ENCODE data around the gene RAVER2. TPM values are rescaled to one million over a fixed set of nuclear protein-coding genes. Genes with fewer than 3 reads are reported as not detected.

The RAVER2 gene
- total RNA-seq, 1 experiment from 2014 or later = 12.4 TPM

GRCh38 chr1:64721135-64721534 lies 23.7 kb upstream of the RAVER2 start:
- no peaks in the 10 kb centered on the region for H3F3A ChIP-seq (ENCODE audit: insufficient read depth, low read depth)
- intact Hi-C loops (cut with micrococcal nuclease; ENCODE audit: unreplicated experiment) = no loop called here
- DNase-seq = no peak
- H3K36me3 ChIP-seq (ENCODE audit: low read depth) = no peaks in the 10 kb centered on the region
- no peaks in the 10 kb centered on the region for H3K9me2 ChIP-seq (ENCODE audit: insufficient read depth)
- no peaks in the 10 kb centered on the region for H4K20me1 ChIP-seq (ENCODE audit: insufficient read depth)
- H3K4me2 ChIP-seq = no peak overlapping the region
- no peak overlapping the region for H2AFZ ChIP-seq
- no TSS peak for BruUV-seq (replicated peaks)
- no peak overlapping the region for H3K4me3 ChIP-seq
- H3K9me3 ChIP-seq (ENCODE audit: insufficient read depth, low read depth) = no peaks in the 10 kb centered on the region
- no peaks in the 10 kb centered on the region for H3K79me2 ChIP-seq (ENCODE audit: low read depth)
- no peaks in the 10 kb centered on the region for H3K27me3 ChIP-seq (ENCODE audit: insufficient read depth, low read depth)
- H3K4me1 ChIP-seq (replicated peaks; ENCODE audit: insufficient read depth) = no peaks in the 10 kb centered on the region
- CTCF ChIA-PET = interaction anchor here (0.6 kb wide), 2 partner anchors 13 to 47 kb away, joined by 5 read pairs; no protein-coding TSS in a partner anchor
- TF ChIP-seq CTCF (conservative IDR thresholded peaks at IDR 0.05) (no peak), EZH2 (IDR thresholded peaks at IDR 0.05; ENCODE audit: low read depth) (no peak)
- POLR2A ChIA-PET (ENCODE audit: unreplicated experiment) = no interaction called here
- no peak overlapping the region for H3K27ac ChIP-seq

GRCh38 chr1:64721576-64722145 lies 23.2 kb upstream of the RAVER2 start:
- H3K9me2 ChIP-seq (ENCODE audit: insufficient read depth) = no peaks in the 10 kb centered on the region
- no peak overlapping the region for H3K4me3 ChIP-seq
- no peak overlapping the region for H3K27ac ChIP-seq
- no peaks in the 10 kb centered on the region for H3K9me3 ChIP-seq (ENCODE audit: insufficient read depth, low read depth)
- H4K20me1 ChIP-seq (ENCODE audit: insufficient read depth) = no peaks in the 10 kb centered on the region
- no peak overlapping the region for H2AFZ ChIP-seq
- no TSS peak for BruUV-seq (replicated peaks)
- H3F3A ChIP-seq (ENCODE audit: insufficient read depth, low read depth) = no peaks in the 10 kb centered on the region
- TF ChIP-seq EZH2 (IDR thresholded peaks at IDR 0.05; ENCODE audit: low read depth) (no peak), CTCF (conservative IDR thresholded peaks at IDR 0.05) (no peak)
- no peaks in the 10 kb centered on the region for H3K27me3 ChIP-seq (ENCODE audit: insufficient read depth, low read depth)
- ChIA-PET POLR2A (ENCODE audit: unreplicated experiment) (no interaction called here), CTCF (interaction anchor here (0.6 kb wide), 2 partner anchors 14 to 48 kb away, joined by 5 read pairs; no protein-coding TSS in a partner anchor)
- intact Hi-C loops (cut with micrococcal nuclease; ENCODE audit: unreplicated experiment) = no loop called here
- H3K4me1 ChIP-seq (replicated peaks; ENCODE audit: insufficient read depth) = no peaks in the 10 kb centered on the region
- no peak overlapping the region for H3K4me2 ChIP-seq
- H3K36me3 ChIP-seq (ENCODE audit: low read depth) = no peaks in the 10 kb centered on the region
- DNase-seq = no peak
- no peaks in the 10 kb centered on the region for H3K79me2 ChIP-seq (ENCODE audit: low read depth)

GRCh38 chr1:64727861-64728260 lies 17.0 kb upstream of the RAVER2 start:
- intact Hi-C loops (cut with micrococcal nuclease; ENCODE audit: unreplicated experiment) = no loop called here
- H3K4me1 ChIP-seq (replicated peaks; ENCODE audit: insufficient read depth) = no peaks in the 10 kb centered on the region
- BruUV-seq (replicated peaks) = no TSS peak
- no peak overlapping the region for H3K4me3 ChIP-seq
- no peaks in the 10 kb centered on the region for H3K79me2 ChIP-seq (ENCODE audit: low read depth)
- DNase-seq = no peak
- H3K27ac ChIP-seq = no peak overlapping the region
- H3K27me3 ChIP-seq (ENCODE audit: insufficient read depth, low read depth) = no peaks in the 10 kb centered on the region
- H3K4me2 ChIP-seq = no peak overlapping the region
- no peaks in the 10 kb centered on the region for H3K9me3 ChIP-seq (ENCODE audit: insufficient read depth, low read depth)
- H3K9me2 ChIP-seq (ENCODE audit: insufficient read depth) = no peaks in the 10 kb centered on the region
- H3K36me3 ChIP-seq (ENCODE audit: low read depth) = no peaks in the 10 kb centered on the region
- H4K20me1 ChIP-seq (ENCODE audit: insufficient read depth) = no peaks in the 10 kb centered on the region
- no peak overlapping the region for H2AFZ ChIP-seq
- ChIA-PET CTCF (no interaction called here), POLR2A (ENCODE audit: unreplicated experiment) (no interaction called here)
- TF ChIP-seq CTCF (conservative IDR thresholded peaks at IDR 0.05) = no peak
- TF ChIP-seq EZH2 (IDR thresholded peaks at IDR 0.05; ENCODE audit: low read depth) = no peak
- no peaks in the 10 kb centered on the region for H3F3A ChIP-seq (ENCODE audit: insufficient read depth, low read depth)

All from PC-9 (cell line).